Pancreas (tissue), 10 donors: Measurements from ENCODE around the gene CASTOR1. TPM values are rescaled to one million over a fixed set of nuclear protein-coding genes. Genes with fewer than 3 reads are reported as not detected.

ENCODE experiments used
- ATAC-seq, 4 donors: fragments of 200-7000 bp; cut with Tn5 transposase; one replicate each; pipeline versions ENCODE4 v1.8.0 to v1.9.1; 2020; ENCODE audit warnings: mild to moderate bottlenecking in 4 of 4, moderate library complexity in 4 of 4
- DNase-seq, 6 donors: peaks; one replicate each; pipeline ENCODE4 v3.0.0-alpha.2; 2020
- FAIRE-seq: peaks from 2 replicates; lab custom pipeline; 2012; peaks lifted over from hg19 to GRCh38; lab: Jason Lieb, UNC
- H3K27ac ChIP-seq, 4 donors: fragments of 200-600 bp; sonication (generic); 1 replicate in 3 of 4; 2 replicates in 1 of 4; pipeline versions ENCODE4 v1.5.0 to v1.8.0; 2020
- H3K27me3 ChIP-seq, 4 donors: fragments of 200-600 bp; one replicate each; pipeline ENCODE4 v1.8.0; 2021
- H3K36me3 ChIP-seq, 3 donors: fragments of 200-600 bp; sonication (generic) in 1 of 3; one replicate each; pipeline versions ENCODE4 v1.5.0 to v1.8.0; 2020 to 2021
- H3K4me1 ChIP-seq, 3 donors: fragments of 200-600 bp; one replicate each; pipeline ENCODE4 v1.8.0; 2021
- H3K4me3 ChIP-seq, 4 donors: fragments of 200-600 bp; sonication (generic) in 2 of 4; one replicate each; pipeline versions ENCODE4 v1.5.0 to v1.8.0; 2020 to 2021
- H3K9me3 ChIP-seq, 4 donors: fragments of 200-600 bp; one replicate each; pipeline ENCODE4 v1.8.0; 2021
- WGBS, 2 donors: extraction: QIAGEN DNeasy Blood & Tissue Kit; methylation state at CpG; one replicate each; pipeline ENCODE4 v1.1.7; 2013; 5-methylcytosine and 5-hydroxymethylcytosine counted together
- intact Hi-C, 3 donors: fragments of 100-400 bp; cut with DNase I; formaldehyde crosslinking; loops; one replicate each; pipeline versions ENCODE4 v1.11.1 to v1.14.2; 2022
- polyA plus RNA-seq, 2 donors: library from polyadenylated mRNA; stranded (reverse); fragments of 200-250 nt; gene quantifications; one replicate each; pipeline ENCODE4 v1.2.3, GENCODE V29; 2013
- total RNA-seq, 6 donors: library from RNA; stranded (reverse); fragmentation: NEBNext Ultra II Directional in 4 of 6; extraction: Animal tissue kit (Norgen Biotek cat#: 25700) in 4 of 6; gene quantifications; one replicate each; pipeline versions ENCODE4 v1.2.1 to v1.2.4, GENCODE V29; 2021 to 2023
- TF ChIP-seq, protein P1 (sequence below), 4 donors: fragments of 200-600 bp; sonication (generic) in 3 of 4; IDR thresholded peaks; one replicate each; pipeline versions ENCODE4 v1.5.0 to v1.8.0; 2021; ENCODE audit warnings: antibody characterized with exemption in 4 of 4
- donor health status: healthy with polysubstance abuse.
- donor health status: DM: no; HTN: no; CAD: no; lungs with moderate emphysema.
- donor health status: DM: no; HTN: no; CAD: no.
- donor health status: control.
- donor health status: control.
- donor health status: Bipolar disorder and iron deficiency.
- donor health status: DM: yes; HTN: yes; CAD: no.
- donor health status: DM: no; HTN: no; CAD: no.
- donor health status: DM: no; HTN: no; CAD: no.
- donor health status: DM: yes; HTN: yes; CAD: no.

The CASTOR1 gene
- total and polyA plus RNA-seq, 8 donors, result 1.8 to 8.3 (median 4.2) TPM

DNA sequence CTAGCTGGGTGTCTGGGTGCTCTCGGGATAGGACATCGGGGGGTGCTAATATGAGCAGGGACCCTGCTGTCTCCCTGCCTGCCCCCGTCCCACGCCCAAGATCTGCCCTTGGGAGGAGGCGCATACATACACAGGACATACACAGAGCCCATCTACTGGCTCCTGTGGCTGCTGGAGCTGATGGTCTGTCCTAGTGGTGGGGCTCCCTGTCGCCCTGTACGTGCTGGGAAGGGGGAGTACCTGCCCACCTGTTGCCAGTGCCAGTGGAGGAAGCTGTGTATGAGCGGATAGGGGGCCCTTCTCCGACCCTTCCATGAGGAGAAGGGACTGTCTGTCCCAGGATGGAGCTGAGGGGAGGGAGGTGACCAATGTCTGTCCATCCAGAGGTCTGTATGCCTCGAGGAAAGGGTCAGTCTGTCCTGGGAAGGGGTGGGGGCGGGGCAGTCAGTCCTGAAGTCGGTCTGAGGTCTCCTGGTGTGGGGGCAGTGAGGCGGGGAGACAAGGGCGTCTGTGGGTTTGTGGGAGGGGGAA is 36.5 kb upstream of the CASTOR1 start:
- TF ChIP-seq, protein P1, sequence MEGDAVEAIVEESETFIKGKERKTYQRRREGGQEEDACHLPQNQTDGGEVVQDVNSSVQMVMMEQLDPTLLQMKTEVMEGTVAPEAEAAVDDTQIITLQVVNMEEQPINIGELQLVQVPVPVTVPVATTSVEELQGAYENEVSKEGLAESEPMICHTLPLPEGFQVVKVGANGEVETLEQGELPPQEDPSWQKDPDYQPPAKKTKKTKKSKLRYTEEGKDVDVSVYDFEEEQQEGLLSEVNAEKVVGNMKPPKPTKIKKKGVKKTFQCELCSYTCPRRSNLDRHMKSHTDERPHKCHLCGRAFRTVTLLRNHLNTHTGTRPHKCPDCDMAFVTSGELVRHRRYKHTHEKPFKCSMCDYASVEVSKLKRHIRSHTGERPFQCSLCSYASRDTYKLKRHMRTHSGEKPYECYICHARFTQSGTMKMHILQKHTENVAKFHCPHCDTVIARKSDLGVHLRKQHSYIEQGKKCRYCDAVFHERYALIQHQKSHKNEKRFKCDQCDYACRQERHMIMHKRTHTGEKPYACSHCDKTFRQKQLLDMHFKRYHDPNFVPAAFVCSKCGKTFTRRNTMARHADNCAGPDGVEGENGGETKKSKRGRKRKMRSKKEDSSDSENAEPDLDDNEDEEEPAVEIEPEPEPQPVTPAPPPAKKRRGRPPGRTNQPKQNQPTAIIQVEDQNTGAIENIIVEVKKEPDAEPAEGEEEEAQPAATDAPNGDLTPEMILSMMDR (IDR thresholded peaks at IDR 0.05), result no peak
- Histone ChIP-seq H3K4me1 (peaks cover 0 to 31% (median 18%) of the 10 kb centered on the region in 3 donors), H3K9me3 (no peaks in the 10 kb centered on the region), H3K27ac (peak overlapping the region in 2 of 4 donors; percentile 28 to 79), H3K36me3 (no peaks in the 10 kb centered on the region), H3K4me3 (peak overlapping the region; percentile 89 to 100 (median 92)), H3K27me3 (no peaks in the 10 kb centered on the region)
- DNase-seq, result no peak
- WGBS, 2 donors, result 32 to 36% methylated on average over 14 of the region's 14 CpGs
- no peak for FAIRE-seq
- ATAC-seq, result no peak
- intact Hi-C loops, result no loop called here

DNA sequence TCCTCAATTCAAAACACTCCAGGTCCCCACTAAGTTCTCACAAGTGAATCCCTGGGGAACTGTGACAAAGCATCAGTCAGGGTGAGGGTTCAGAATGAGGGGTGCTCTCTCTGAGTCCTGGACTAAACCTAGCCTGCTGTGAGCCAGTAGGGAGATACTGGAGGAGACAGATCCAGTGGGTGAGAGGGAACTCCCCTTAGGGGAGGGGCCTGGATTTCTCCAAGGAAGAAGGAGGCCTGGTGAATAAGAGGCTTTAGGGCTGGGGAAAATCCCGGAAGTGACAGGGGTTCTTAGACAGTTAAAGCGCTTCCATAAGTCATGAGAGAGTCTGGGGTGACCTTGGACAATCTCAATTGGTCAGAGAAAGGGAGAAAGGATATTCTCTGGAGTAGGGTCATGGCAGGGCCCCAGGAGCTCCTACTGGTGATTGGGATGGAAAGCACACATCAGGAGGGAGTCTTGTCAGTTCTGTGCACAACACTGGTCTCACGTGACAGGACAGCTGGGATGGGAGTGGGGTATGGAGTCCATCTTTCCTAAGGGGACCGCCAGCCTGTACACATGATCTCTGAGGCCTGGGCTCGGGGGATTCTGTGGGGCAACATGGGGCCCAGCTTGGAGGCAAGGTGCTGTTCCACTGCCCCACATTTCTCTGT is 35.9 kb upstream of the CASTOR1 start:
- Histone ChIP-seq H3K36me3 (no peaks in the 10 kb centered on the region), H3K27ac (peak overlapping the region in 1 of 4 donors; percentile 28), H3K9me3 (no peaks in the 10 kb centered on the region), H3K27me3 (no peaks in the 10 kb centered on the region), H3K4me3 (peak overlapping the region in 3 of 4 donors; percentile 8 to 95 (median 89)), H3K4me1 (peaks cover 0 to 31% (median 18%) of the 10 kb centered on the region in 3 donors)
- WGBS, 2 donors, result 52 to 63% methylated on average over 5 of the region's 5 CpGs
- DNase-seq, result no peak
- intact Hi-C loops, result no loop called here
- TF ChIP-seq, protein P1 (IDR thresholded peaks at IDR 0.05), result no peak
- FAIRE-seq, result no peak
- peak in 2 of 4 donors; percentile 5 to 16 for ATAC-seq

DNA sequence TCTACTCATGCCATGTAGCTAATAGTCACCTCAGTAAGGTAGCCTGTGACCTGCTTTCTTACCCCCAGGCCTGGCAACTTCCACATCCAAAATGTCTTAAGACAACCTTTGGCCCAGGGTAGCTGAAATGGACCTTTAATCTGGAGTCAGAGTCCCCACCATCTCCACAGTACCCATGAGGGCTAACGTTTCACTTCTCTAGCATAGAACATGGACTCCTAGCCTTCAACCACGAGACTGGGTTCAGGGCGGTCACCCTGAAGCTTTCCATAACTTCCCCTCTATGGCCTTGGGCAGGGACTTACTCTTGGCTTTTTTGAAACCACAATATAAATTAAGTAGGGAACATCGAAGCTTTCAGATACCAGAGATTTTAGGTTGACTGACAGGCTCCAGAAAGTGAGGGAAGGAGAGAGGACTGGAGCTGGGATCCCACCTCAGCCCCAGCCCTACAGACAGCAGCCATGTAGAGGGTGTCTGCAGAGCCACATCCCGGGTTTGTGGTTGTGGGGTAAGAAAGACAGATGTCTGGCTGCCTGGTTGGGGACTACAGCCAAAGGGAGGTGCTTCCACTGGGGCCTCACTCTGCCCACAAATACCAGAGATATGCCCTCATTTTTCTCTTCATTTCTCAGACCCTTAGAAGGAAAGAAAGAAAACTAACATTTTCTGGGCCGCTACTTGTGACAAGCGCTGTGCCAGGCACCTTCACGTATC is 34.9 kb upstream of the CASTOR1 start:
- Histone ChIP-seq H3K27me3 (no peaks in the 10 kb centered on the region), H3K4me3 (peak overlapping the region in 2 of 4 donors; percentile 89 to 95), H3K9me3 (no peaks in the 10 kb centered on the region), H3K36me3 (no peaks in the 10 kb centered on the region), H3K4me1 (peaks cover 0 to 31% (median 18%) of the 10 kb centered on the region in 3 donors), H3K27ac (no peak overlapping the region)
- no peak for FAIRE-seq
- TF ChIP-seq, protein P1 (IDR thresholded peaks at IDR 0.05), result no peak
- ATAC-seq, result no peak
- intact Hi-C loops, result no loop called here
- DNase-seq, result no peak
- WGBS, 2 donors, result 44 to 52% methylated on average over 8 of the region's 8 CpGs

DNA sequence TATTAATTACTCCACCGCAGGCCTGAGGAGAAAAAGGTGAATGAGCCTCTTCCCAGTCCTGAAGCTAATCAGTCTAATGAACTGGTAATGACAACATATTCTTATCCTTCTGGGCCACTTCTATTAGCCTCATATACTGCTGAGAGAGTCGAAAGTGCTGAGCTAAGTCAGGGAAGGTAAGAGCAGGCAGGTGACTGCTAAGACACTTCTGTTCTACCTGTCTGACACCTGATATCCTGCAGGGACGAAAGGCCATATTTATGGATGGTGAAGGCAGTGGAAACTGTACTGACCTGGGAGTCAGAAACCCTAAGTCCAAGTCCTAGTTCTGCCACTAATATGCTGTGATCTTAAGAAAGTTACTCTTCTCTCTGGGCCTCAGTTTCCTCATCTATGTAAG is 33.9 kb upstream of the CASTOR1 start:
- Histone ChIP-seq H3K27me3 (no peaks in the 10 kb centered on the region), H3K36me3 (no peaks in the 10 kb centered on the region), H3K9me3 (no peaks in the 10 kb centered on the region), H3K4me3 (no peak overlapping the region), H3K27ac (no peak overlapping the region), H3K4me1 (peaks cover 0 to 31% (median 18%) of the 10 kb centered on the region in 3 donors)
- intact Hi-C loops, result no loop called here
- ATAC-seq (no peak), FAIRE-seq (no peak), DNase-seq (no peak)
- 88% methylated on average over 3 of the region's 3 CpGs for WGBS, 2 donors
- TF ChIP-seq, protein P1 (IDR thresholded peaks at IDR 0.05), result no peak
